Measurements from ENCODE around the gene SLC38A1.

Gene SLC38A1

GRCh38 chr12:46227616-46228015, 41.2 kb downstream of the SLC38A1 start:
- no peak for DNase-seq

GRCh38 chr12:46224386-46224785, 44.5 kb downstream of the SLC38A1 start:
- no peak for DNase-seq

- DNase-seq = no peak
Measured at GRCh38 chr12:46223047-46223446, 45.8 kb downstream of the SLC38A1 start.

- DNase-seq = no peak
Measured at GRCh38 chr12:46222636-46223035, 46.2 kb downstream of the SLC38A1 start.

DNA sequence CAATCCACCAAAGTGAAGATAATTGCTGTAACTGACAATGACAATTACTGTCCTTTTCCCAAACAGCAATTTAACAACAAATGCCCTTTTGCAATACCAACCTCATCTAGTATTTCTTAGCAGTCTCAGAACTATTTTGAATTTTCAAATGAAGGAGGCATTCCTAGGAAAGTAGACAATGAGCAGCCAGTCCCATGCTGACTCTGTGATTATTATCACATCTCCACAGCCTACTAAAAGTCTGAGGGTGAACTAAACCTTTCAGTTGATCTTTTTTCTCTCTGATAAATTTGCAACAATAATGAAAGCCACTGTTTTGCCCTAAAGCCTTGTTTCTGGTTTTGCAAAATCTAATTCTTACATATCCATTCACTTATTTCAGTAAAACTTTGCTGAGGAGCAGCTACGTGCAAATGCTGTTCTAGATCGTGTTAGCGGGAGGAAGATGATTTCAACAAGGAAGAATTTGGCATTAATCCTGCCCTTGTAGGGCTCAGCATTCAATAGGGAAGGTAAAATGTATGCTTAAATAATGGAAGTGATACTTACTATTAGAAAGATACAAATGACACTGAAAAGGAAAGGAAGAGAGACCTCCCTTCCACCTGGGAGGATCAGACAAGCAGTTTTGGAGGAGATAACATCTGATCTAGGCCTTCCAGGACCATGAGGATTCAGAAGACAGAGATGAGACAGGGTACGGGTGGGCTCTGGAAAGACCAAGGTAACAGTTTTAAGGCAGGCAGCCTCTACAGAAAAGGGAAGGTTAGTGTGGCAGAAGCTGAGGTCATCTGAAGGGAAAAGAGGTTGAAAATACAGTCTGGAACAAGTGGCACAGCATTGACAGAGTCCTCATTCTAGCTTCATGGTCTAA, 47.4 kb downstream of the SLC38A1 start:
- DNase-seq = no peak

DNA sequence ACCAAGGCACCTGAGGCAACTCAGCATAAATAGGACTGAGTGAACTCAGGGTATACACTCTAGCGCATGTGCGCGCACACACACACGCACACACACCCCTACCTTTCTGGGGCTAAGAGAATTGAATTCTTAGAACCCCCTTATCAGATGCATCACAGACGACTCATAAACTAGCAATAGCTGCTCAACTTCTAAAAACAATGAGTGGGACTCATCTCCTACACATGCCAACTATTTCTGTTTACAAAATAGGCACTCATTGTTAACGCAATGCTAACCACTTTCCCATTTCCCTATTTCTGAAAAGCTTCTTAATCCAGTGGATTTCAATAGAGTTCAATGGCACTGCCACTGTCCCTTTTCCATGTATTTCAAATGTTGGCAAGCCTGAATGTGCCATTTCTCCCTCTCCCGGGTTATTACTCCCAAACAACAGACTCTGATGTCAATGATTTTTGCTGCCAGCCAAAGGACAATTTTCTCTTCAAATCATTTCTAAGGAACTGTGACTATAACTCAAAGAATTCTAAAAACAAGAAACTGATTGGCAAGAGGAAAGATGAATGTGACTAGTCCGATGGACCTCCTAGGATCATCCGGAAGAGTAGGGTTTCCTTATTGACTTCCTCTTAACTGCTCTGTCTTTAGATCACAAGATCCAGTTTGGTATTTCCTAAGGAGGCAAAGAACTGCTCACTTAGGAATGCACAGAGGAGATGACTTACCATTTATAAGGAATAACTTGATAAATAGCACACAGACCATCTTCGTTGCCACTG, 48.8 kb downstream of the SLC38A1 start:
- peak; percentile 65 to 72 for DNase-seq

DNA sequence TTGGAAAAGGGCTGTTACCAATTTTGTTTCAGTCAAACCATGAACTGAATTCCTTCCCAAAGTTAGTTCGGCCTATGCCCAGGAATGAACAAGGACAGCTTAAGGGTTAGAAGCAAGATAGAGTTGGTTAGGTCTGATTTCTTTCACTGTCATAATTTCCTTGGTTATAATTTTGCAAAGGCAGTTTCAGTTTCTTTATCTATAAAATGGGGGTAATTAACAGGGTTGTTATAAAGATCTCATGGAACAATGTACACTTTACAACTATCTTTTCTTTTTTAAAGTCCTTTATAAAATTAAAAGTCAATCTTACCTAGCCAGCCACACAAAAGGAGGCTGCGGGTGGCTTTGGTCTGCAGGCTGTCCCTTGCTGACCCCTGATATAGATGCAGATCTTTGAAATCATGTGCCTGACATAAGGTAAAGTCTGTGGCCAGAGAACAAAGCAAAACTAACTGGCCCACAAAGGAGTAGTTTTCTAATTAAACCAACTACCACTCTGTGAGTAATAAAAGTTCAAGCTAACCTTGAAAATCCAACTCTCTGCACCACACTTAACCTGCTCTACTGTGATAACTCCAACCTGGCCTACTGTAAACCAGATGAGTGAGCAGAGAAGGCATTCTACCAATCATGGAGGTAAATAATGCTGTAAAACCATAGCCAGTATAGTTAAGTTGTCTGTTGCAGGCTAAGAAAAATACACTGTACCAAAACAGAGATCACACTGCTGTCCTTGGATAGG, 49.5 kb downstream of the SLC38A1 start:
- no peak for DNase-seq

DNA sequence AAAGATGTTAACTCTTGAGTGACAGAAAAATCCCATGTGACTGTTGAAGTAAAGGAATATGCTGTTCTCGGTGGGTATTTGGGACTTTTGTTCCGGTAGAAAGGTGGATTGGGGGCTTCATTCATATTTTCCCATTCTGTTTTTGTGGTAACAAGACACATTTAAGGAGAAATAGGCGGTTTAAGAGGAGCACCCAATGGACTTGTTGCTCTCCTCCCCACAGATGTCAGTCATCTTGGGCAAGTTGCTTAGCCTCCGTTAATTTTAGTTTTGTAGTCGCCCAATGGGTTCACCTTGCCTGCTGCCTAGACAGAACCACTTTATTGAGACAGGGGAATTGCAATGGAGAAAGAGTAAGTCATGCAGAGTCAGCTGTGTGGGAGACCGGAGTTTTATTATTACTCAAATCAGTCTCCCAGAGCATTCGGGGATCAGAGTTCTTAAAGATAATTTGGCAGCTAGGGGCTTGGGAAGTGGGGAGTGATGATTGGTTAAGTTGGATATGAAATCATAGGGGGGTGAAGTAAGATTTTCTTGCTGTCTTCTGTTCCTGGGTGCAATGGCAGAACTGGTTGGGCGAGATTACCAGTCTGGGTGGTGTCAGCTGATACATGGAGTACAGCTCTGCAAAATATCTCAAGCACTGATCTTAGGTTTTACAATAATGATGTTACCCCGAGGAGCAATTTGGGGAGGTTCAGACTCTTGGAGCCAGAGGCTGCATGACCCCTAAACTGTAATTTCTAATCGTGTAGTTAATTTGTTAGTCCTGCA, 50.3 kb downstream of the SLC38A1 start:
- DNase-seq = peak in 1 of 2 donors; percentile 37

GRCh38 chr12:46217541-46218321, 51.1 kb downstream of the SLC38A1 start:
- DNase-seq = peak; percentile 37 to 55

DNA sequence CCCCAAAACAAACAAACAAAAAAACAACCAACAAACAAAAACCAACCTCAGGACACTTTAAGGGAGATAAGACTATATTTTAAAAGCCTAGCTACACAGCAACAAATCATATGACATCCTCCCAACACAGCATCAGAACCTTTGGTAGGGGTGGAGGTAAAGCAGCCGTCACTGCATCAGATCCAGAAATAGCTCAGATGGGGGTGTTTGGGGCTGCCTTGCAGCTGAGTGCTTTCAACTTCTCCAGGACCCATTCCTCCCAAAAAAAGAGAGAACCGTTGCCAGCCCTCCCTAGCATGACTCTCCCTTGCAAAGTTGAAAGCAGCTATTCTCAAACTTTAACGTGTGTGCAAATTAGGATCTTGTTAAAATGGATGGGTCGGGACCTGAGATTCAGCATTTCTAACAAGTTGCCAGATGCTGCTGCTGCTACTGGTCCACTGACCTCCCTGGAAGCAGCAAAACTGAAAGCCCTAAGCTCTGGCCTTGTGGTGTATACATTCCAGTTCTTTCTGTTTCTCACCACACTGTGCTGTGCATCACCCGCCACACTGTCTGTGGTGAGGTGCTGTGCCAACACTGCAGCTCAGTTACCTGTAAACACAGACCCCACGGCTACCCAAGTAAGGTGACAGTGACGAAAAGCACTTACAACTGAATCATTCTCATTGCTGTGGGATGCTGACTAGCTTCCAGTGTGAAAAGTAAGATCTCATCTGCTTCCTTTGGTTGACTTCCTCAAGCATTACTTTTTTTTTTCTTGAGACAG, 54.0 kb downstream of the SLC38A1 start:
- DNase-seq = peak; percentile 71 to 79

GRCh38 chr12:46212108-46212982, 56.5 kb downstream of the SLC38A1 start:
- no peak for DNase-seq

GRCh38 chr12:46210873-46211439, 57.9 kb downstream of the SLC38A1 start:
- no peak for DNase-seq

DNA sequence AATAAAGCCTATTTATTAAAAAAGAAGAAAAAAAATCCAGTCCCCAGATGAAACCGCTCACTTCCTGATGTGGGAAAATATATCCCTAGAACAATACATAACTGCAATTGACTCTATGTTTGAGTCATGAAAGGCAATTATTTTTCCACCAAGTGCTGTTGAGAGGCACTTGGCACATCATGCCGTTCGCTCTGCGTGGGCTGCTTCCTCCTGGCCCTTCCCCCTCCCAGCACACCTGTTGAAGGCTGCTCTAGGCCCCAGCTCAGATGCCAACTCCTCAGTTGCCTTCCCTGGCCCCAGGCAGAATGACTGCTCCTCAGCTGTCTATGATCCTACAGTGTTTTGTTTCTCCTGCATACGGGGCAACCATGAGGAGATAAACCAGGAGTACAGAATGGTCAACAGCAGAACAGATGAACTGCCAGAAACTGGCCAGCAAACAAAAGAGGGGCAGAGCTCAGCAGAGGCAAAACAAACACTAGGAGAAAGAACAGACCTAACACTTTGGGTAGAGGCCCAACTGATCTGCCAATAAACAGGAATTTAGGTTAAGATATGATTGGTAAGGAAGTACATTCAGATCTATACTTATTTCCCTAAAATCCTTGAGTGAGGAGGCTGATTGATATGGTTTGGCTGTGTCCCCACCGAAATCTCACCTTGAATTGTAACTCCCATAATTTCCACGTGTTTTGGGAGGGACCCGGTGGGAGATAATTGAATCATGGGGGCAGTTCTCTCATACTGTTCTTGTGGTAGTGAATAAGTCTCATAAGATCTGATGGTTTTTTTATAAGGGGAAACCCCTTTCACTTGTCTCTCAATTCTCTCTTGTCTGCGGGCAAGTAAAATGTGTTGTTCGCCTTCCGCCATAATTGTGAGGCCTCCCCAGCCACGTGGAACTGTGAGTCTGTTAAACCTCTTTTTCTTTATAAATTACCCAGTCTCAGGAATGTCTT, 58.6 kb downstream of the SLC38A1 start:
- peak; percentile 75 for DNase-seq

GRCh38 chr12:46209170-46209569, 59.7 kb downstream of the SLC38A1 start:
- no peak for DNase-seq

GRCh38 chr12:46208370-46208769, 60.5 kb downstream of the SLC38A1 start:
- no peak for DNase-seq

DNA sequence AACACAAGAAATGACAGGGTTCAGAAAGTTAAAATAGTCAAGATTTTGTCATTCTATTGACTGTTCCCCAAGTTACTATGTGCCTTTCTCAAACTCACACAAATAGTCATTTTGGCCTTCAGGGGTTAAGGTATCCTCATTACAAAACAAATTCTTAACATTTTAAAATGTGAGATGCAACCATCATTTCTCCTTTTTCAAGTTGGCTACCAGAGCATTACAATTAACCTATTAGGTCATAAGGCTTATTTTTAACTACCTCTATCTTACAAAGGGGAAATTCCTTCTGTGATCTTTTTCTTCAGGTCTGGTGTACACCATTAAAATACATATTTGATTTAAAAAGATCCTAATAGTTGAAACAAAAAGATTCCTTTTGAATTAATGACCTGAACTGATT, 61.2 kb downstream of the SLC38A1 start:
- no peak for DNase-seq

DNA sequence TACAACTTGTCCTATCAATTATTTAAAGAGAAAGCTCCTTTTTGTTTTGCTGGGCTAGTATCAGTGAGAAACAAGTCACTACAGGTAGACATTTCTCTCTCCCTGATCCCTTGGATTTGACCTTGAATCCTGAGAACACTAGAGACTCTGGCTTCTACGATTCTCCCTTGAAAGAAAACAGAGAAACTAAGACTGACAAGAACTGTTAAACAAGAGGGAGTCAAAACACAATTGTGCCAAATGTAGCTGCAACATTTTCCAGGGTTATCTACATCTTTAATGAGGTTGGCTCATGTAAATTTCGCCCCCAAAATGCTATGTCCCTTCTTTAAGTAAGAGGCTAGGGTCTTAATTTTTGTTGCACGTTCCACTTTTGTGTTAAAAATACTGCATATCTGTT, 62.4 kb downstream of the SLC38A1 start:
- no peak for DNase-seq

GRCh38 chr12:46205294-46205693, 63.5 kb downstream of the SLC38A1 start:
- DNase-seq = no peak

Data from stimulated activated CD4-positive, alpha-beta T cell treated with anti-CD3 and anti-CD28 coated beads, Interleukin-2, amount 100 ng/mL, for 24 hours (primary cell).